A673 (cell line): ENCODE measurements around the gene SAT1.

Experiments used
- EZH2 ChIP-seq: fragments of 200-600 bp; sonication (generic); IDR thresholded peaks from 2 replicates; pipeline ENCODE4 v1.6.1; 2017; ENCODE audit warnings: borderline replicate concordance, low read depth, mild to moderate bottlenecking, mixed read lengths, antibody characterized with exemption, low read length; ENCODE audit not compliant: poor library complexity, severe bottlenecking
- TF ChIP-seq, protein P1 (sequence below): fragments of 300-800, 200-600 bp; sonication (generic); conservative IDR thresholded peaks from 2 replicates; pipeline ENCODE4 v1.5.1; 2017; ENCODE audit warnings: low read depth, mild to moderate bottlenecking, antibody characterized with exemption, low read length, moderate library complexity, mixed read lengths

DNA sequence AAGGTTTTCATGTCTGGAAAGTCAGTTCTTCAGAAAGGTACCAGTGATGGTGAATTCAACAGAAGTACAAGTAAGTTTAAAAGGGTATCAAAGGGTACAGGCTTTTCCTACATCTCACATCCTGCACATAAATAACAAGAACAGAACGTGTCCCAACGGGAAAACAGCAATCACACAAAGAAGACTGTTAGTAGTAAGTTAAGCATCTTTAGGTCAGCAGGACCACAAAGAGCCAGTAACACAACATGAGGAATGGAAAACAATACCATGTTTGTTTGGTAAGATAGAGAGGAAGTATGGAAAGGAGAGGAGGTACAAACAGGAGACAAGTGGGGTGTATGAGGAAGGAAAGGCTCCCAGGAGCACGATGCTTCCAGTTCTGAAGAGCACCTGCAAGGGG, 43.2 kb downstream of the SAT1 start:
- TF ChIP-seq, protein P1, sequence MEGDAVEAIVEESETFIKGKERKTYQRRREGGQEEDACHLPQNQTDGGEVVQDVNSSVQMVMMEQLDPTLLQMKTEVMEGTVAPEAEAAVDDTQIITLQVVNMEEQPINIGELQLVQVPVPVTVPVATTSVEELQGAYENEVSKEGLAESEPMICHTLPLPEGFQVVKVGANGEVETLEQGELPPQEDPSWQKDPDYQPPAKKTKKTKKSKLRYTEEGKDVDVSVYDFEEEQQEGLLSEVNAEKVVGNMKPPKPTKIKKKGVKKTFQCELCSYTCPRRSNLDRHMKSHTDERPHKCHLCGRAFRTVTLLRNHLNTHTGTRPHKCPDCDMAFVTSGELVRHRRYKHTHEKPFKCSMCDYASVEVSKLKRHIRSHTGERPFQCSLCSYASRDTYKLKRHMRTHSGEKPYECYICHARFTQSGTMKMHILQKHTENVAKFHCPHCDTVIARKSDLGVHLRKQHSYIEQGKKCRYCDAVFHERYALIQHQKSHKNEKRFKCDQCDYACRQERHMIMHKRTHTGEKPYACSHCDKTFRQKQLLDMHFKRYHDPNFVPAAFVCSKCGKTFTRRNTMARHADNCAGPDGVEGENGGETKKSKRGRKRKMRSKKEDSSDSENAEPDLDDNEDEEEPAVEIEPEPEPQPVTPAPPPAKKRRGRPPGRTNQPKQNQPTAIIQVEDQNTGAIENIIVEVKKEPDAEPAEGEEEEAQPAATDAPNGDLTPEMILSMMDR: no peak
- TF ChIP-seq EZH2: no peak
